ENCODE data around the gene KCNMB2.

- no peak for TF ChIP-seq EP300 (IDR thresholded peaks at IDR 0.05; ENCODE audit: borderline replicate concordance in 1 of 2, low read depth in 1 of 2, low read length in 1 of 2)
- TF ChIP-seq CTCF (IDR thresholded peaks at IDR 0.05) = no peak
- TF ChIP-seq TAF1 (IDR thresholded peaks at IDR 0.05; ENCODE audit: borderline replicate concordance, low read depth, low read length) = no peak
- TF ChIP-seq POLR2AphosphoS5 (IDR thresholded peaks at IDR 0.05; ENCODE audit: low read depth, low read length) = no peak
- no peak for TF ChIP-seq PBX3 (IDR thresholded peaks at IDR 0.05)
- TF ChIP-seq RAD21 (IDR thresholded peaks at IDR 0.05; ENCODE audit: low read length) = no peak
- TF ChIP-seq EZH2phosphoT487 (IDR thresholded peaks at IDR 0.05; ENCODE audit: borderline replicate concordance, low read depth) = no peak
- TF ChIP-seq SIN3A (IDR thresholded peaks at IDR 0.05; ENCODE audit: borderline replicate concordance, low read depth, low read length) = no peak
- TF ChIP-seq RFX5 (IDR thresholded peaks at IDR 0.05; ENCODE audit: low read length) = no peak
- TF ChIP-seq JUND (IDR thresholded peaks at IDR 0.05) = no peak
- TF ChIP-seq CHD2 (IDR thresholded peaks at IDR 0.05; ENCODE audit: low read length, partially characterized antibody) = no peak
- TF ChIP-seq REST (IDR thresholded peaks at IDR 0.05; ENCODE audit: low read depth, low read length) = no peak
These were observed 176.0 kb downstream of the KCNMB2 start for GRCh38 chr3:178712247-178712646.

All from SK-N-SH (cell line).